GM12873 (cell line): ENCODE measurements around the gene GPR152.

Experiments
- TF ChIP-seq, protein P1 (sequence below): IDR thresholded peaks from 2 replicates; pipeline ENCODE4 v1.5.1; 2012; ENCODE audit warnings: low read depth, mild to moderate bottlenecking, moderate library complexity, low read length, control low read depth; ENCODE audit not compliant: insufficient read depth; ENCODE audit errors: missing control alignments

The GPR152 gene

DNA sequence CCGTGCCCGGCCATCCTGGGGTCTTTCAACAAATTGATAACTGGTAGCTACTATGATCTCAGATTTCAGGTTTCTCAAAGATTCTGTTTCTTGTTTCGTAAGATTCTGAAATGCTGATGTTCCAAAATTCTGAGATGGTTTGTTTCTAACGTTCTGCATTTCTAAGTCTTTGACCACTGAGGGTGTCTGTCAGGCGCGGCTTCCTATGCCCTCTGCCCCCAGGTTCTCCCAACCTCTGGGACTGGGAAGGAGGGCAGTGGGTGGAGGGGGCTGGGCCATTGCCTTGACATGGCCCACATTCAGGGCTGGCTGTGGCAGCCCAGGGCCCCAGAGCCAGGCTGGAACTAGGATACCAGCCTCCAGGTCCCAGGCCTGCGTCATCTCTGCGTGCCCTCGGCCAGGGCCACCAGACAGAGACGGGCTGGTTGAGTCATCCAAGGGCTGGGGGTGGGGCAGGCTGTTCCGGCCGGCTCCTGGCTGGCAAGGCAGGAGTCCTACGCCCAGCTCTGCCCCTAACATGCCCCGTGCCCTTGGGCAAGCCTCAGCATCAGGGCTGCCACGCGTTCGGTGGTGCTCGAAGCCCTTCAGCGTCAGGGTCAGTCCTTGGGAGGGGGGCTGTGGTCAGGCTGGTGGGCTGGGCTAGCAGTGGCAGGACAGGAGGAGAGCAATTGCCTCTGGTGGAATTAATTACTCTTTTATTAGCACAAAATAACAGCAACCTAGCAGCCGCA lies 11.3 kb upstream of the GPR152 start:
- TF ChIP-seq, protein P1, sequence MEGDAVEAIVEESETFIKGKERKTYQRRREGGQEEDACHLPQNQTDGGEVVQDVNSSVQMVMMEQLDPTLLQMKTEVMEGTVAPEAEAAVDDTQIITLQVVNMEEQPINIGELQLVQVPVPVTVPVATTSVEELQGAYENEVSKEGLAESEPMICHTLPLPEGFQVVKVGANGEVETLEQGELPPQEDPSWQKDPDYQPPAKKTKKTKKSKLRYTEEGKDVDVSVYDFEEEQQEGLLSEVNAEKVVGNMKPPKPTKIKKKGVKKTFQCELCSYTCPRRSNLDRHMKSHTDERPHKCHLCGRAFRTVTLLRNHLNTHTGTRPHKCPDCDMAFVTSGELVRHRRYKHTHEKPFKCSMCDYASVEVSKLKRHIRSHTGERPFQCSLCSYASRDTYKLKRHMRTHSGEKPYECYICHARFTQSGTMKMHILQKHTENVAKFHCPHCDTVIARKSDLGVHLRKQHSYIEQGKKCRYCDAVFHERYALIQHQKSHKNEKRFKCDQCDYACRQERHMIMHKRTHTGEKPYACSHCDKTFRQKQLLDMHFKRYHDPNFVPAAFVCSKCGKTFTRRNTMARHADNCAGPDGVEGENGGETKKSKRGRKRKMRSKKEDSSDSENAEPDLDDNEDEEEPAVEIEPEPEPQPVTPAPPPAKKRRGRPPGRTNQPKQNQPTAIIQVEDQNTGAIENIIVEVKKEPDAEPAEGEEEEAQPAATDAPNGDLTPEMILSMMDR: no peak

- TF ChIP-seq, protein P1: no peak
These were observed 10.7 kb upstream of the GPR152 start for GRCh38 chr11:67463186-67463585.

GRCh38 chr11:67458266-67458665 lies 5.7 kb upstream of the GPR152 start:
- TF ChIP-seq, protein P1: no peak

GRCh38 chr11:67457453-67457852 lies 4.9 kb upstream of the GPR152 start:
- TF ChIP-seq, protein P1: no peak

DNA sequence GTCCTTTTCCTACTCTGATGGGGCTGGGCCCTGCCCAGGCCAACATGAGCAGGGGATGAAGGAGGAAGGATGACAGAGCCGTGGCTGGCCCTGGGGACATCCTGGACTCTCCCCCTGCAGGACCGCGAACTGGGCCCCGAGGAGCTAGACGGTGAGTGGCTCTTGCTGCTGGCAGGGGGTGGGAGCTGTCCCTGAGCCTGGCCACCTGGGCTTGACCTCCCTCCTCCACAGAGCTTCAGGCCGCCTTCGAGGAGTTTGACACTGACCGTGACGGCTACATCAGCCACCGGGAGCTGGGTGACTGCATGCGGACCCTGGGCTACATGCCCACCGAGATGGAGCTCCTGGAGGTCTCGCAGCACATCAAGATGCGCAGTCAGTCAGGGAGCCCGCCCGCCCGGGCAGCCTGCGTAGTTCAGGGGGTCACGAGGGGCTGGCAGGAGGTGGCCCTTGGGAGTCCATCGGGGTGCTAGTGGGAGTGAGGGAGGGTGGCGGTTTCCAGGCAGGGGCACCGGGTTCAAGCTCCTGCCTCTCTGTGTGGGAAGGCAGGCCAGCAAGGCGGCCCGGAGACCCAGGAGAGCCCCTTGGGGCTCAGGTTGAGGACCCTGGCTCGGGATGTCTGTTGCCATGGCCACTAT lies 3.7 kb upstream of the GPR152 start:
- TF ChIP-seq, protein P1: no peak

GRCh38 chr11:67455054-67455453 lies 2.5 kb upstream of the GPR152 start, which contains the start of gene CABP4:
CABP4 (plus strand) TSS chr11:67455354; CDS start chr11:67455424, 70 bp downstream.
- TF ChIP-seq, protein P1: no peak
